HEK293T (cell line): ENCODE results near the gene CCDC63.

ENCODE experiments used
- CTCF ChIA-PET: fragments of 350-600 bp; formaldehyde crosslinking; extraction: SDS; loops from one replicate; lab custom pipeline; 2021; ENCODE audit warnings: antibody characterized with exemption, inconsistent platforms; lab: Yijun Ruan, JAX
- POLR2A ChIA-PET: fragments of 350-600 bp; formaldehyde crosslinking; extraction: SDS; loops from one replicate; lab custom pipeline; 2020; ENCODE audit warnings: antibody characterized with exemption, inconsistent platforms; lab: Yijun Ruan, JAX
- DNase-seq: peaks from one replicate; pipeline ENCODE4 v3.0.0; 2012; ENCODE audit warnings: mixed read lengths; ENCODE audit errors: extremely low spot score
- ARNT ChIP-seq: fragments of 450-650 bp; IDR thresholded peaks from 2 replicates; pipeline ENCODE4 v1.6.1; 2017; ENCODE audit warnings: mild to moderate bottlenecking
- BHLHE40 ChIP-seq: fragments of 450-650 bp; IDR thresholded peaks from 2 replicates; pipeline ENCODE4 v1.6.1; 2016; ENCODE audit warnings: mild to moderate bottlenecking, moderate library complexity, borderline replicate concordance
- CTBP1 ChIP-seq: fragments of 450-650 bp; IDR thresholded peaks from 2 replicates; pipeline ENCODE4 v1.6.1; 2016; ENCODE audit warnings: borderline replicate concordance
- ELF4 ChIP-seq: fragments of 450-650 bp; IDR thresholded peaks from 2 replicates; pipeline ENCODE4 v1.6.1; 2017; ENCODE audit warnings: antibody characterized with exemption
- FOXA1 ChIP-seq: fragments of 450-650 bp; IDR thresholded peaks from 2 replicates; pipeline ENCODE4 v1.6.1; 2016; ENCODE audit warnings: mild to moderate bottlenecking
- FOXK2 ChIP-seq: fragments of 450-650 bp; IDR thresholded peaks from 2 replicates; pipeline ENCODE4 v1.6.1; 2016; ENCODE audit warnings: mild to moderate bottlenecking
- FOXM1 ChIP-seq: fragments of 450-650 bp; IDR thresholded peaks from 2 replicates; pipeline ENCODE4 v1.6.1; 2017; ENCODE audit warnings: mild to moderate bottlenecking, borderline replicate concordance
- HDGF ChIP-seq: fragments of 450-650 bp; IDR thresholded peaks from 2 replicates; pipeline ENCODE4 v1.6.1; 2017; ENCODE audit warnings: antibody characterized with exemption, borderline replicate concordance
- L3MBTL2 ChIP-seq: fragments of 450-650 bp; conservative IDR thresholded peaks from 2 replicates; pipeline ENCODE4 v1.6.1; 2016; ENCODE audit warnings: mild to moderate bottlenecking
- LEF1 ChIP-seq: fragments of 450-650 bp; IDR thresholded peaks from 2 replicates; pipeline ENCODE4 v1.6.1; 2017; ENCODE audit warnings: mild to moderate bottlenecking, borderline replicate concordance
- NFRKB ChIP-seq: fragments of 450-650 bp; IDR thresholded peaks from 2 replicates; pipeline ENCODE4 v1.6.1; 2016; ENCODE audit warnings: mild to moderate bottlenecking, moderate library complexity
- PKNOX1 ChIP-seq: fragments of 450-650 bp; IDR thresholded peaks from 2 replicates; pipeline ENCODE4 v1.6.1; 2016
- SP1 ChIP-seq: fragments of 450-650 bp; IDR thresholded peaks from 2 replicates; pipeline ENCODE4 v1.6.1; 2017
- SUZ12 ChIP-seq: fragments of 450-650 bp; IDR thresholded peaks from 2 replicates; pipeline ENCODE4 v1.6.1; 2016; ENCODE audit warnings: mild to moderate bottlenecking
- TARDBP ChIP-seq: fragments of 450-650 bp; IDR thresholded peaks from 2 replicates; pipeline ENCODE4 v1.6.1; 2016
- ZNF384 ChIP-seq: fragments of 450-650 bp; IDR thresholded peaks from 2 replicates; pipeline ENCODE4 v1.6.1; 2016

Gene CCDC63

GRCh38 chr12:110846615-110847566 is at the start of gene CCDC63:
Gene CCDC63 (plus strand): TSS chr12:110846987. CDS start chr12:110852955, 5,968 bp downstream.
- CTCF ChIA-PET = no interaction called here
- POLR2A ChIA-PET = interaction anchor here (0.7 kb wide), 1 partner anchor 74 kb away, joined by 3 read pairs; no protein-coding TSS in a partner anchor
- peak; percentile 27 for DNase-seq
- TF ChIP-seq SP1 = no peak
- no peak for TF ChIP-seq FOXM1

- ChIA-PET POLR2A (no interaction called here), CTCF (no interaction called here)
- DNase-seq = no peak
- TF ChIP-seq BHLHE40 (no peak), SUZ12 (no peak), FOXM1 (no peak), ARNT (no peak), LEF1 (no peak), HDGF (no peak), NFRKB (no peak), TARDBP (no peak), L3MBTL2 (no peak), SP1 (no peak), FOXK2 (no peak)
Measured at GRCh38 chr12:110798461-110798860, 48.3 kb upstream of the CCDC63 start.

GRCh38 chr12:110802489-110802888 is 44.3 kb upstream of the CCDC63 start:
- TF ChIP-seq NFRKB (no peak), L3MBTL2 (no peak), ARNT (no peak), FOXK2 (no peak), SP1 (no peak), PKNOX1 (no peak), HDGF (no peak), TARDBP (no peak), FOXA1 (no peak), ZNF384 (no peak), ELF4 (no peak), SUZ12 (no peak), CTBP1 (no peak)
- DNase-seq = no peak
- POLR2A ChIA-PET = no interaction called here
- CTCF ChIA-PET = no interaction called here

- DNase-seq = no peak
- ChIA-PET CTCF (no interaction called here), POLR2A (no interaction called here)
Measured at GRCh38 chr12:110804406-110804805, 42.4 kb upstream of the CCDC63 start.

GRCh38 chr12:110807640-110808039 is 39.1 kb upstream of the CCDC63 start:
- TF ChIP-seq SUZ12 (no peak), ZNF384 (no peak), FOXM1 (no peak)
- DNase-seq = no peak
- ChIA-PET POLR2A (no interaction called here), CTCF (no interaction called here)

More at GRCh38 chr12:110804406-110804805, 42.4 kb upstream of the CCDC63 start:
- TF ChIP-seq CTBP1 (no peak), NFRKB (no peak), TARDBP (no peak), FOXK2 (no peak), FOXM1 (no peak), BHLHE40 (no peak), LEF1 (no peak), ZNF384 (no peak), SP1 (no peak), L3MBTL2 (no peak), PKNOX1 (no peak), ARNT (no peak)

- ChIA-PET CTCF (no interaction called here), POLR2A (no interaction called here)
- no peak for TF ChIP-seq ELF4
- no peak for DNase-seq
Measured at GRCh38 chr12:110809149-110809548, 37.6 kb upstream of the CCDC63 start.

DNA sequence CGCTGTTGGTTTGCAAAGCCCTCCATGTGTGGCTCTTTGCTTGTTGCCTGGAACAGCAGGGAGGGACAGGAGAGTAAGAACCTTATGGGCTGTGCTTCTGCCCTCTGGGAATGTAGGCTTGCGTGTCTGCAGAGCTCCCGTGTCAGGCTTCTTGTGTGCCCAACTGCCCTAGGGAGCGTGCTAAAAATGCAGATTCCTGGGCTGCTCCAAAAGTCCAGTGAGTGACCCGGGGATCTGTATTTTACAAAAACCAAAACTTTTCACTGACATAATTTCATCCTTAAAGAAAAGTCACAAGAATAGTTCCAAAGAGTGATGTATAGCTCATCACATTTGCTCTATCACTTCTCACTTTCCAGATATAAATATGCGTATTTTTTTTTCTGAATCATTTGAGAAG is 34.8 kb upstream of the CCDC63 start:
- ChIA-PET POLR2A (no interaction called here), CTCF (interaction anchor here (0.6 kb wide), 1 partner anchor 447 kb away, joined by 3 read pairs; no protein-coding TSS in a partner anchor)
- TF ChIP-seq FOXM1 = no peak
- TF ChIP-seq FOXA1 = no peak
- no peak for TF ChIP-seq SP1
- no peak for TF ChIP-seq TARDBP
- no peak for TF ChIP-seq ARNT
- no peak for TF ChIP-seq NFRKB
- no peak for TF ChIP-seq L3MBTL2
- TF ChIP-seq CTBP1 = no peak
- no peak for TF ChIP-seq ELF4
- TF ChIP-seq SUZ12 = no peak
- no peak for TF ChIP-seq FOXK2
- no peak for TF ChIP-seq LEF1
- no peak for TF ChIP-seq ZNF384
- TF ChIP-seq BHLHE40 = no peak
- no peak for DNase-seq
